Natural killer cell (primary cell): Measurements from ENCODE around the gene ABCF2. TPM values are rescaled to one million over a fixed set of nuclear protein-coding genes. Genes with fewer than 3 reads are reported as not detected.

Source experiments
- ATAC-seq, 3 donors: fragments of 150-1000 bp in 2 of 3; fragments of 200-7000 bp in 1 of 3; cut with Tn5 transposase; 1 replicate in 1 of 3; 2 replicates in 2 of 3; pipeline ENCODE4 v1.10.0; 2021; ENCODE audit warnings: mild to moderate bottlenecking in 2 of 3, moderate library complexity in 2 of 3
- DNase-seq, 2 donors: peaks; one replicate each; pipeline versions ENCODE4 v3.0.0 to v3.0.0-alpha.2; 2013 to 2021; ENCODE audit warnings: mixed read lengths in 1 of 2
- H3K27ac ChIP-seq: one replicate; pipeline ENCODE4 v1.5.1; 2013; ENCODE audit warnings: mild to moderate bottlenecking, low read length
- H3K27me3 ChIP-seq: one replicate; pipeline ENCODE4 v1.6.1; 2013; ENCODE audit warnings: low read length; ENCODE audit not compliant: control insufficient read depth, insufficient read depth
- H3K36me3 ChIP-seq: one replicate; pipeline ENCODE4 v1.6.1; 2013; ENCODE audit warnings: low read length; ENCODE audit not compliant: control insufficient read depth, insufficient read depth
- H3K4me1 ChIP-seq: one replicate; pipeline ENCODE4 v1.6.1; 2013; ENCODE audit warnings: low read length; ENCODE audit not compliant: control insufficient read depth, insufficient read depth
- H3K4me3 ChIP-seq: one replicate; pipeline ENCODE4 v1.5.1; 2013; ENCODE audit warnings: low read length
- H3K9me3 ChIP-seq: one replicate; pipeline ENCODE4 v1.6.1; 2013; ENCODE audit warnings: low read length; ENCODE audit not compliant: control insufficient read depth, insufficient read depth
- H3K27ac Mint-ChIP-seq, 2 donors: one replicate each; pipeline ENCODE4 v1.8.0; 2022; ENCODE audit warnings: mild to moderate bottlenecking in 2 of 2, mixed read lengths in 2 of 2, moderate library complexity in 1 of 2
- H3K27me3 Mint-ChIP-seq, 2 donors: one replicate each; pipeline ENCODE4 v1.8.0; 2022; ENCODE audit warnings: low read depth in 2 of 2, mixed read lengths in 2 of 2
- H3K36me3 Mint-ChIP-seq: one replicate; pipeline ENCODE4 v1.8.0; 2022; ENCODE audit warnings: mixed read lengths
- H3K4me1 Mint-ChIP-seq, 2 donors: one replicate each; pipeline ENCODE4 v1.8.0; 2022; ENCODE audit warnings: mixed read lengths in 2 of 2
- H3K4me3 Mint-ChIP-seq: one replicate; pipeline ENCODE4 v1.8.0; 2022; ENCODE audit warnings: mild to moderate bottlenecking, moderate library complexity, mixed read lengths
- H3K9me3 Mint-ChIP-seq, 2 donors: one replicate each; pipeline ENCODE4 v1.8.0; 2022; ENCODE audit warnings: mixed read lengths in 2 of 2
- WGBS: methylation state at CpG from one replicate; pipeline ENCODE4 v1.1.7; 2013; ENCODE audit warnings: missing lambda C conversion rate; ENCODE audit not compliant: insufficient coverage; 5-methylcytosine and 5-hydroxymethylcytosine counted together
- intact Hi-C: fragments of 100-400 bp; cut with micrococcal nuclease; formaldehyde crosslinking; loops from one replicate; pipeline ENCODE4 v1.14.2; 2022
- total RNA-seq, 4 donors: library from RNA; stranded (reverse); fragments of 120-200 nt in 1 of 4; gene quantifications; one replicate each; pipeline versions ENCODE4 v1.2.3 to v1.2.4, GENCODE V29; 2013 to 2022
- TF ChIP-seq, protein P1 (sequence below): fragments of 200-600 bp; IDR thresholded peaks from one replicate; pipeline ENCODE4 v1.8.0; 2022; ENCODE audit warnings: antibody characterized with exemption

Gene ABCF2
- total RNA-seq, 3 donors from 2014 or later (not counting 1 experiment from before 2014, with no cell fraction given) = 12.1 to 26.1 (median 17.6) TPM

GRCh38 chr7:151179946-151180345, 47.1 kb downstream of the ABCF2 start:
- no peaks in the 10 kb centered on the region for H3K4me1 ChIP-seq
- H3K9me3 ChIP-seq = no peaks in the 10 kb centered on the region
- H3K27me3 ChIP-seq = no peaks in the 10 kb centered on the region
- no peak overlapping the region for H3K27ac ChIP-seq
- DNase-seq (peak in 1 of 2 donors; percentile 0), ATAC-seq (no peak)
- Mint-ChIP-seq H3K27me3 (peaks cover 5 to 15% of the 10 kb centered on the region in 2 donors), H3K4me3 (no peak overlapping the region), H3K4me1 (no peaks in the 10 kb centered on the region), H3K27ac (no peak overlapping the region), H3K9me3 (no peaks in the 10 kb centered on the region), H3K36me3 (no peaks in the 10 kb centered on the region)
- TF ChIP-seq, protein P1, sequence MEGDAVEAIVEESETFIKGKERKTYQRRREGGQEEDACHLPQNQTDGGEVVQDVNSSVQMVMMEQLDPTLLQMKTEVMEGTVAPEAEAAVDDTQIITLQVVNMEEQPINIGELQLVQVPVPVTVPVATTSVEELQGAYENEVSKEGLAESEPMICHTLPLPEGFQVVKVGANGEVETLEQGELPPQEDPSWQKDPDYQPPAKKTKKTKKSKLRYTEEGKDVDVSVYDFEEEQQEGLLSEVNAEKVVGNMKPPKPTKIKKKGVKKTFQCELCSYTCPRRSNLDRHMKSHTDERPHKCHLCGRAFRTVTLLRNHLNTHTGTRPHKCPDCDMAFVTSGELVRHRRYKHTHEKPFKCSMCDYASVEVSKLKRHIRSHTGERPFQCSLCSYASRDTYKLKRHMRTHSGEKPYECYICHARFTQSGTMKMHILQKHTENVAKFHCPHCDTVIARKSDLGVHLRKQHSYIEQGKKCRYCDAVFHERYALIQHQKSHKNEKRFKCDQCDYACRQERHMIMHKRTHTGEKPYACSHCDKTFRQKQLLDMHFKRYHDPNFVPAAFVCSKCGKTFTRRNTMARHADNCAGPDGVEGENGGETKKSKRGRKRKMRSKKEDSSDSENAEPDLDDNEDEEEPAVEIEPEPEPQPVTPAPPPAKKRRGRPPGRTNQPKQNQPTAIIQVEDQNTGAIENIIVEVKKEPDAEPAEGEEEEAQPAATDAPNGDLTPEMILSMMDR = no peak
- H3K4me3 ChIP-seq = no peak overlapping the region
- WGBS = 80% methylated on average over 4 of the region's 4 CpGs
- intact Hi-C loops = no loop called here
- no peaks in the 10 kb centered on the region for H3K36me3 ChIP-seq

- Histone ChIP-seq H3K27me3 (no peaks in the 10 kb centered on the region), H3K4me1 (no peaks in the 10 kb centered on the region), H3K4me3 (no peak overlapping the region), H3K27ac (no peak overlapping the region), H3K36me3 (no peaks in the 10 kb centered on the region), H3K9me3 (no peaks in the 10 kb centered on the region)
- H3K4me1 Mint-ChIP-seq = no peaks in the 10 kb centered on the region
- no peak for ATAC-seq
- no peaks in the 10 kb centered on the region for H3K36me3 Mint-ChIP-seq
- no peak for DNase-seq
- WGBS = 84% methylated on average over 8 of the region's 8 CpGs
- H3K9me3 Mint-ChIP-seq = no peaks in the 10 kb centered on the region
- intact Hi-C loops = no loop called here
- H3K27me3 Mint-ChIP-seq = peaks cover 5 to 15% of the 10 kb centered on the region in 2 donors
- H3K27ac Mint-ChIP-seq = no peak overlapping the region
- TF ChIP-seq, protein P1 = no peak
- H3K4me3 Mint-ChIP-seq = no peak overlapping the region
Measured at GRCh38 chr7:151179287-151179860, 47.6 kb downstream of the ABCF2 start.

GRCh38 chr7:151178831-151179230, 48.2 kb downstream of the ABCF2 start:
- H3K4me3 Mint-ChIP-seq = no peak overlapping the region

More at GRCh38 chr7:151178831-151179230, 48.2 kb downstream of the ABCF2 start:
- ATAC-seq (no peak), DNase-seq (no peak)
- 87% methylated on average over 2 of the region's 2 CpGs for WGBS
- Histone ChIP-seq H3K27ac (no peak overlapping the region), H3K9me3 (no peaks in the 10 kb centered on the region), H3K36me3 (no peaks in the 10 kb centered on the region), H3K4me1 (no peaks in the 10 kb centered on the region), H3K4me3 (no peak overlapping the region), H3K27me3 (no peaks in the 10 kb centered on the region)
- Mint-ChIP-seq H3K36me3 (no peaks in the 10 kb centered on the region), H3K27me3 (peaks cover 7 to 15% of the 10 kb centered on the region in 2 donors), H3K27ac (no peak overlapping the region), H3K4me1 (no peaks in the 10 kb centered on the region), H3K9me3 (no peaks in the 10 kb centered on the region)
- intact Hi-C loops = no loop called here
- TF ChIP-seq, protein P1 = no peak
